Islet precursor cell (in vitro differentiated cells): Measurements from ENCODE around the gene ACKR3.

Experiments
- DNase-seq: peaks from one replicate; pipeline ENCODE4 v3.0.0-alpha.2; 2018

The ACKR3 gene

DNA sequence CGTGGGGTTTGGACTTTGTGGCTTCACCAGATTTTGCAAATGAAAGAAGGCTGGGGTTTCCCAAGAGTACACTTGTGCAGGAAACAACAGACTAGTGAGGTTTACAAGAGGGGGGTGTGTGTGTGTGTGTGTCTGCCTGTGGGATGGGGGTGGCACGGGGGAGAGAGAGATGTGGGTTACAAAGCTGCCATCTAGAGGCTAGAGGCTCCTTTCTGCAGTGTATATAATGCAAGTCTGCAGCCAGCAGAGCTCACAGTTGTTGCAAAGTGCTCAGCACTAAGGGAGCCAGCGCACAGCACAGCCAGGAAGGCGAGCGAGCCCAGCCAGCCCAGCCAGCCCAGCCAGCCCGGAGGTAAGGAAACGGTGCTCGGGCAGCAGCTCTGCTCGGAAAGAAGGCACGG is at the start of gene ACKR3:
Gene ACKR3, plus strand, starts transcription at position 253 of the 401 bp plus-strand sequence. CDS start 10,641 bp downstream, outside the sequence.
- peak; percentile 96 for DNase-seq

GRCh38 chr2:236521556-236521955 is 48.1 kb upstream of the ACKR3 start:
- DNase-seq: no peak

- no peak for DNase-seq
Measured at GRCh38 chr2:236523249-236523648, 46.4 kb upstream of the ACKR3 start.

DNA sequence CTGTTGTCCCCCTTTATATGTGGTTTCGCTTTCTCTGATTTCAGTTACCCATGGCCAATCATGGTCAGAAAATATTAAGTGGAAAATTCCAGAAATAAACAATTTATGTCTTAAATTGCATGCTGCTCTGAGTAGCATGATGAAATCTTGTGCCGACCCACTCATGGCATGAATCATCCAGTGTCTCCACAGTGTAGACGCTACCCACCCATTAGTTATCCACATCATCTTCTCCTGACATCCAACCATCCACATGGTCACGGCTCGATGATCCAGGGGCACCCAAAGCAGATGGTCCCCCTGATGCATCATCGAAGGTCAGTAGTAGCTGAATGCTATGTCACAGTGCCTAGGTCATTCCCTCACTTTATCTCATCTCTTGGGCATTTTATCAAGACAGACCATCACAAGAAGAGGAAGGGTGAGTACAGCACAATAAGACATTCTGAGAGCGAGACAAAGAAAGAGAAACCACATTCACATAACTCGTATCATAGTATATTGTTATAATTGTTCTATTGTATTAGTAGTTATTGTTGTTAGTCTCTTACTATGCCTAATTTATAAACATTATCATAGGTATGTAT is 44.1 kb upstream of the ACKR3 start:
- no peak for DNase-seq

DNA sequence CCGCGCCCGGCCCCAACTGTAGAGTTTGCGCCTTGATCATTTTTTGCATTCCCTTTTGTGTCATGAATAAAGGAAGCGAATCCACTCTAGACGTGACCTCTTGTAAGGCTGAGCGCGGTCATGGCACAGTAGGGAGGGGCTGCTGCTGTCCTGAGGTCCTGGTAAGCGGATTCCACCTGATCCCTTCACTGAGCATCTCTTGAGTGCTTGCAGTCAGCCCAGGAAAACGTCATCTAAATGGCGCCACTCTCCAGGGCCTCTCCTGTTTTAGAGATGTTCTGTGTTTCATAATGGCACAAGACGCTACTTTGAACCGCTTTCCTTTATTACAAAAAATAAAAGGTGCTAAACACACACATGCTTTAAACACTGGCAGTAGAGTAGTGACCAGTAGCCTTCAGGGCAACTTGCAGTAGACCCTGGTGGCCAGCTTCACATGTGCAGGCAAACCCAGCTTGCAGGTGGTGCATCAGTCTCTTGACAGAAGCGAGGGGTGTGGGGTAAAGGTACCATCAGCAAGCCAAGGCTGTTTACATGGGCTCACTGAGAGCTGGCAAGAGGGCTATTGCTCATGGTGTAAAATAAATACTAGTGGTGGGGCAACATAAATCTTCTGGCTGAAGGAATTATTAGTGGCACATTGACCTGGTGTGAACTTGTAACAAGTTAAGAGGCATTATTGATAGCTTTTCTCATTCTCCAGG is 43.0 kb upstream of the ACKR3 start:
- no peak for DNase-seq

- no peak for DNase-seq
Measured at GRCh38 chr2:236527159-236527630, 42.4 kb upstream of the ACKR3 start.

- no peak for DNase-seq
Measured at GRCh38 chr2:236529606-236530005, 40.0 kb upstream of the ACKR3 start.

- DNase-seq: no peak
Measured at GRCh38 chr2:236530512-236530911, 39.1 kb upstream of the ACKR3 start.

DNA sequence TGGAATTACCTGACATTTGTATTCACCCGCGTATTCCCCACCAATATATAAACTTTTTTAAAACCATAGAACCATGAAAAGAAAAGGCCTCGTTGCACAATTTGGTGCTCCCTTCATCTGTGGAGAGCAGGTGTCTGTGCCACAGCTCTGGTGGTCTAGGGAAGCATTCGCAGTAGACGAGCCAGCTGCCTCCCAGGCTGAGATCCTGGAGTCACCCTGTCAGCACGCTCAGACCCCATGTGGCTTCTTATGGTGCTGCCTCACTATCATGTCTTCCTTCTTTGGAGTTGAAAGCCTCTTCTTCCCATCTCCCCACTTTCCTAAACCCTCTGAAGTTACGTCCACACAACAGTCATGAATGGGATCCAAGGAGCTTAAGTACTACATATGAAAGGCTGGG is 38.4 kb upstream of the ACKR3 start:
- DNase-seq: no peak

DNA sequence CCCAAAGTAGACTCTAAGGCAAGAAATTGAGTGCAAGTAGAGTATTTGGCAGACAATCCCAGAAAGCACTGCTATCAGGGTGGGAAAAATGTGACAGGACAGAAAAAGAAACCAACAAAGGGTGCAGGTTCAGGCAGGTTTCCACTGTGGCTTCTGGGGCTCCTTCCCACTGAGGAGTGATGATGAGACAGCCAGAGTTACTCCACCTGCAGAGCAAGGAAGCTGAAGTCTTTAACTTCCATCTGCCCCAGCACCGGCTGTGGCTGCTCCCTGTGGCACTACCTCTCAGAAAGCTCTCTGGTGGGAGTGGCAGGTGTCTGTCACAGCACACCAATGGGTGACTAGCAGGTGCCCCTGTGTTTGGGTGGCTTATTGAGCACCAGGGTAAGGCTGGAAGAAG is 37.6 kb upstream of the ACKR3 start:
- DNase-seq: no peak

GRCh38 chr2:236533343-236533742 is 36.3 kb upstream of the ACKR3 start:
- DNase-seq: no peak

- DNase-seq: no peak
Measured at GRCh38 chr2:236535024-236535423, 34.6 kb upstream of the ACKR3 start.

DNA sequence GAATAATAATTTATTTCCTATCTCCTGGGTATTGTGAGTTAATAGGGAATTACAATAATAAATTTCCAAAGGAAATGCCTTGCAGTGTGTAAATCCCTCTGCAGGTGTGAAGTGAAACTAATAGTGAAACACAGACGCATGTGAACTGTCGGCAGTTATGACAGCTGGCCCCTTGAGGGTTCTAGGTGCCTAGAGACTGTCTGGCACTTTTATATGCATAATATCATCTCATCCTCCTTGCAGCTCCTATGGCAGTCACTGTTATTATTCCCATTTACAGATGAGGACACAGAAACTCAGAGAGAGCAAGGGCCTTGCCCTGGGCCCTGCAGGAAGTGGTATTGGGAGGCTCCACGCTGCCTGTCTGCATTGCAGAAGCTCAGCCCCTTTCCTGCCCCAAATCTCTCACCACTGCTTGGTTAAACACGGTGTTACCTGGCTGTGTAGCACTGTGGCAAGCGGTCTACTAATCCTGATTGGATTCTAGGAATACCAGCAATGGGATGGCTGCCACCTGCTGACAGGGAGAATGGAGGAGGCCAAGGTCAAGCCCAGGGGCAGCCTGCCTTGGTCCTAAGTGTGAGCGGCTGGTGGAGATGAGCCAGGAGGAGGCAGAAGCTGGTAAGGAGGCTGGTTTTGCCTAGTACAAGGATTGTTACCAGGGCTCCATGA is 32.8 kb upstream of the ACKR3 start:
- no peak for DNase-seq

GRCh38 chr2:236538242-236538641 is 31.4 kb upstream of the ACKR3 start:
- DNase-seq: no peak

- DNase-seq: no peak
Measured at GRCh38 chr2:236541008-236541562, 28.5 kb upstream of the ACKR3 start.

GRCh38 chr2:236544362-236544761 is 25.3 kb upstream of the ACKR3 start:
- DNase-seq: no peak

- DNase-seq: no peak
Measured at GRCh38 chr2:236545248-236545658, 24.4 kb upstream of the ACKR3 start.

- no peak for DNase-seq
Measured at GRCh38 chr2:236545814-236546480, 23.7 kb upstream of the ACKR3 start.

DNA sequence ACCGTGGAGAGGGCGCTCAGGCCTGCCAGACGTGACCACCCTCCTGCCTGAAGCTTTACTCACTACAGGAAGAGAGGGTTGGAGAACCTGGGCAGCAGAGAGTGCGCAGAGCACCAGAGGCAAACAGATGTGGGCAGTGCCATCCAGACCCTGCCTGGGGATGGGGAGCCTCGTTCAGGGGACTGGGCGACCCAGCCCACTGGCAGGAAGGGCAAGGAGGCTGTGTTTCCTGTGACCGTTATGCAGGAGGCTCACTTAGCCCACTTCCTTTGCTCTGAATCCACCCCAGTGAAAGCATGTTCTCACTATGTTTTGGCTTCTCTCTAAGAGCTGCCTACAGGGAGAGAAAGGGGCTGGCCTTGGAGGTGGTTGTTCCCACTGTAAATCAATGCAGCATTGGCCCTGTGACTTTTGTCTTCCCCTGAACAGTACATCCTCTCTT is 23.0 kb upstream of the ACKR3 start:
- DNase-seq: no peak

DNA sequence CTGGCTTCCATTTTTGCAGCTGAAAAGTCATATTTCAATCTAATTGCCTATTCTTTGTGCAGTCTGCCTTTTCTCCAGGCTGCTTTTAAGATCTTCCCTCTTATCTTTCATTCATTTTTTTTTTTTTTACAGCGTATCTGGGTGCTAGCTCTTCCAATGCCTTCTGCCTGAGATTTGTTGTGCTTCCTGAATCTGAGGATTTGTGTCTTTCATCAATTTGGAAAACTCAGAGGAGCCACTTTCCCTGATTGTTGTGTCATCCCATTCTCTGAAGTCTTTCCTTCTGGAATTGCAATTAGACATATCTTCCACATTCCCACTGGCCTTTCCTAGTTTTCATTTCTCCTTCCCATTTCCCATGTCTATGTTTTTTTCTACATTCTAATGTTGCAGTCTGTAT is 21.9 kb upstream of the ACKR3 start:
- DNase-seq: no peak

- no peak for DNase-seq
Measured at GRCh38 chr2:236548179-236548921, 21.3 kb upstream of the ACKR3 start.

DNA sequence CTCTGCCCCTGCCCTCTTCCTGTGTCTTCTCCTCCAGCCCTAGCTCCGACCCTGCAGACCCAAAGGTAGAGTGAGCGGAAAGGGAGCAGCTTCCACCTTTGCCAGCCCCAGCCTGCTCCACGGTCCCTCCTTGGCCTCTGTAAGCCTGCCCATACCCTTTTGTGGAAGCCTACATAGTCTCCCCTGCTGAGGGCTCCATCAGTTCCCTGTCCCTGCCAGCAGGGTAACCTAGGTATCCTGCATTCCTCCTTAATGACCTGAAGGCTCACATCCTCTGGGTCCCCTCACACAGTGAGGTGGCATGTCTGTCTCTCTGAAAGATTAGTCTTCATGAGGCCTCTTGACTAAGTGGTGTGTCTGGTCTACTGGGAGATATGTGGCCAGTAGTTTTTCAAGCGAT is 20.5 kb upstream of the ACKR3 start:
- no peak for DNase-seq
